Measurements from ENCODE around the gene GOLGA6L26.
"Not testable (repeated sequence)": the region's sequence is repeated elsewhere in the genome, so short reads cannot be mapped to it uniquely, and the experiment has no call there.

Gene GOLGA6L26

GRCh38 chr15:23303246-23303645, 30.8 kb downstream of the GOLGA6L26 start:
- DNase-seq (ENCODE audit: extremely low read depth, low read depth) = not testable (repeated sequence)
